HL-60/S4 (cell line): ENCODE results near the gene FARS2.
"Not testable (repeated sequence)": the region's sequence is repeated elsewhere in the genome, so short reads cannot be mapped to it uniquely, and the experiment has no call there.

Experiments used
- in situ Hi-C: fragments of 300-500 bp; cut with MboI; formaldehyde crosslinking; loops from 2 replicates; pipeline ENCODE4 v1.14.3; 2022; ENCODE audit warnings: low sequenced_read_pairs

Gene FARS2

DNA sequence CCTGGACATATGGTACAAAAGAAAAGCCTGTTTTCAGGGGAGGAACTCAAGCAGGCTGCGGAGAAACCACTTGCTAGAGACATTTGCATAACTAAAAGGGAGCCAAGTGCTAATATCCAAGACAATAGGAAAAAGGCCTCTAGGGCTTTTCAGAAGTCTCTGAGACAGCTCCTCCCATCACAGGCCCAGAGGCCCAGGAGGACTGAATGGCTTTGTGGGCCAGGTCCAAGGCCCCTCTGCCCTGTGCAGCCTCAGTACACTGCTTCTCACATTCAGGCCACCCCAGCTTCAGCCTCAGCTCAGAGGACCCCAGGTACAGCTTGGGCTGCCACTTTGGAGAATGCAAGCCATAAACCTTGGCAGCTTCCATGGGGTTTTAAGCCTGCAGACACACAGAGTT lies 545.1 kb downstream of the FARS2 start:
- in situ Hi-C loops = not testable (repeated sequence)

DNA sequence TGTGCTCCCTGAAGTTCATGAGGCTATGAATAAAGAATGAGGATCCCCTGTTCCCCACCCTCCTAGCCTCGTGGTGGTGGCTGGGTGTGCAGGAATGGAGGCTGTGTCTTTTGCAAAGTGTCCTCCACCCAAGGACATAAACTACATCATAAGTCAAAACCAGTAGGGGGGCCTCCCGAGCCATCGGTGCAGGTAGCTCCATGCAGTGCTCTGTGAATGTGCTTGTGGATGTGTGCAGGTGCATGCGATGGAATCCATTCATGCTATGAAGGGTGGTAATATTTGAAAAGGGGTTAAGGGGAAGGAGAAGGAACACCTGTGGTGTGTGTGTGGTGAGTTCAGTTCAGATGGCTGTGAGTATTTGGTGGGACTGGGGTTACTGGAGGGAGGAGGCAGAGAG lies 548.1 kb downstream of the FARS2 start:
- in situ Hi-C loops = no loop called here

DNA sequence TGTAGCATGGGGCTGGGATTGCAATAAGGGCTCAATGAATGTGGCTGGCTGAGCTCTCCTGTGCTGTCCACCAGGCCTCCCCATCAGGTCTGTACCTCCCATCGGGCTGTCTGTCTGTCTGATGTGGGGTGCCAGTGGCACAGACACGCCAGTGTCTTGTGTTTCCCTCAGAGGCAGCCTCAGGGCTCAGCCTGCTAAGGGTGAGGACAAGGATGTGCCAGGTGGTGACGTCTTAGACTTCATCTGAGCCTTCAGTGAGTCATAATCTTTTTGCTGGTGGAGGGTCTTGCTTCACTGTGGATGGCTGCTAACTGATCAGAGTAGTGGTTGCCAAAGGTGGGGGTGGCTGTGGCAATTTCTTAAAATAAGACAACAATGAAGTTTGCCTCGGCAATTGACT lies 550.7 kb downstream of the FARS2 start:
- in situ Hi-C loops = no loop called here

DNA sequence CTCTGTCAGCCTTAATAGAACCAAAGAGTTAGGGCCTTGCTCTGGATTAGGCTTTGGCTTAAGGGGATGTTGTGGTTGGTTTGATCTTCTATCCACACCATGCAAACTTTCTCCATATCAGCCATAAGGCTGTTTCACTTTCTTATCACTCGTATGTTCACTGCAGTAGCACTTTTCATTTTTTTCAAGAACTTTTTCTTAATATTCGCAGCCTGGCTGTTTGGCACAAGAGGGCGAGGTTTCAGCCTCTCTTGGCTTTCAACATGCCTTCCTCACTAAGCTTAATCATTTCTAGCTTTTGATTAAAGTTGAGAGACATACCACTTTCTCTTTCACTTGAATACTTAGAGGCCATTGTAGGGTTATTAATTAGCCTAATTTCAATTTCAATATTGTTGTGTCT lies 552.3 kb downstream of the FARS2 start:
- in situ Hi-C loops = no loop called here

DNA sequence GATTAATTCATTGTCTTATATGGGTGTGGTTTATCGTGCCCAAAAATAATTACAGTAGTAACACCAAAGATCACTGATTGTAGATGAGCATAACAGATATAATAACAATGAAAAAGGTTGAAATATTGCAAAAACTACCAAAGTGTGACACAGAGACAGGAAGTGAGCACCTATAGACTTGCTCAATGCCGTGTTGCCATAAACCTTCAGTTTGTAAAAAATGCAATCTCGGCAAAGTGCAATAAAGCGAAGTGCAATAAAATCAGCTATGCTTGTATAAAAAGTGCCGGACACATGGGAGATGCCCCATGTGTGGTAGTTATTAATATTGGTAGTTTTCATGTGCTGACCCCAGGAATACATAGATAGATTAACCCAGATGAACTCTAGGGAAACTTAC lies 552.8 kb downstream of the FARS2 start:
- in situ Hi-C loops = no loop called here

DNA sequence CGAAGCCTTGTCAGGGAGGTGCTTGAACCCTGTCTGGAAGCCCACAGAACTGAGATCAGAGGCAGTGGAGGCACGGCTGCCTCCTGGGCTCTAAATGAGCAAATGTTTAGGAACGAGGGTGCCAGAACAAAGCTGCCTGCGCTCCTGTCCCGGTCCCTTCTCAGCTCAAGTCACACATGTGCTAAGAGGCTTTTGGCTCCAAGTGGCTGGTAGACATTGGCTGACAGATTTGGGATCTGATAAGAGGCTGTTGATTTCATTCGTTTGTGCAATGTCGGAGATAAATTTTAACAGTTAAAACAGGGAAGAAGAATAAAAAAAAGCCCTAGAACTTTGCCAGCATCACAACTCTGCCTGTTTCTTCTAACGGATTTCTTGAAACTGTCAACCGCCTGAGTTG lies 553.6 kb downstream of the FARS2 start:
- in situ Hi-C loops = no loop called here

DNA sequence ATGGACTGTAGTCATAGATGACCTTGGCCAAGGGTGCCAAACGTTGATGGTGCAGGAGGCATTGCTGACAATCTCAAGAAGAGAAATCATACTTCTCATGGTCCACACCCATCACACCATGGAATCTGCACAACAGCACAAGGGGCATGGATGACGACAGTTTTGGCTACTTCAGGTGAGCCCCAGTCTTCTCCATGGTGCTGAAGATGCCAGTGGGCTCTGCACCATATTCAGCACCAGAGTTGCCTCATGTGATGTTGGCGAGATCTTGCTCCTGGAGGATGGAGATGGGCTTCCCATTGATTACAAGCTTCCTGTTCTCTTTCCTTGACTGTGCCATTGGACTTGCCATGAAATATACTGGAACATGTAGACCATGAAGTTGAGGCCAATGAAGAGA lies 556.6 kb downstream of the FARS2 start:
- in situ Hi-C loops = no loop called here

DNA sequence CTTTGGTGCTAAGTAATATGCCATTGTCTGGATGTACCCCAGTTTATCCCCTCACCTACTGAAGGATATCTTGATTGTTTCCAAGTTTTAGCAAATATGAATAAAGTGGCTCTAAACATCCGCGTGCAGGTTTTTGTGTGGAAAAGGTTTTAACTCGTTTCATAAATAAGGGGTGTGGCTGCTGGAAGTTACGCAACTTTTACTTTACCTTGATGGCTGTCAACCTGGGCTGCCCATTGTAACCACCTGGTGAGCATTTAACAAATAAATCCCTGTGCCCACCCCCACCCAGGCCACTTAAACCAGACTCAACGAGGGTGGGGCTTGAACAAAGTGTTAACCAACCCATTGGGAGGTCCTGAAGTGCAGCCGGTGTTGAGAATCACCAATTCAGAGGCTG lies 557.6 kb downstream of the FARS2 start:
- in situ Hi-C loops = no loop called here
